Stimulated activated CD4-positive, alpha-beta T cell treated with anti-CD3 and anti-CD28 coated beads, Interleukin-12 subunit alpha, Interleukin-12 subunit beta, amount 100 ng/mL, for 4 hours (primary cell): ENCODE measurements around the gene SH3TC1.

ENCODE experiments used
- DNase-seq: peaks from one replicate; pipeline ENCODE4 v3.0.0-alpha.2; 2020

Gene SH3TC1

GRCh38 chr4:8182294-8182693 lies 16.8 kb upstream of the SH3TC1 start:
- no peak for DNase-seq

- DNase-seq: no peak
These were observed 16.0 kb upstream of the SH3TC1 start for GRCh38 chr4:8182858-8183725.

- DNase-seq: no peak
These were observed 15.0 kb upstream of the SH3TC1 start for GRCh38 chr4:8184061-8184460.

GRCh38 chr4:8185295-8185694 lies 13.8 kb upstream of the SH3TC1 start:
- DNase-seq: no peak

DNA sequence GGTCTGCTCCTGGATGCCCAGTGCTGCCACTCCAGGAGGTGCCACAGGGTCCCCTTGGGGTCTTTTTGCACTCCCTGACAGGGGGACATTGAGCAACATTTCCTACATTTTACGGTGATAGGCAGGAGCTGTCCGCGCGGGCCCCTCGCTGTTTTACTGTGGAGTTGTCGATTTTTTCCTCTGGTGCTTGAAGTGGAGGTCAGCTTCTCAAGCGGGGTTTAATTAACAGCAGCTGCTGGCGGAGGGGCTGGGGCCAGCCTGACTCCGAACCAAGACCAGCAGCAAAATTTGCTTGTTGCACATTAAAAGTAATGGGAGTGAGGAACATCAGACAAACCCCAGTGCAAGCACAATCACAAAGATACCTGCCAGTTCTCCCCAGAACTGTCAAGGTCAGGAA lies 13.2 kb upstream of the SH3TC1 start:
- DNase-seq: no peak

GRCh38 chr4:8188085-8188484 lies 11.0 kb upstream of the SH3TC1 start:
- DNase-seq: no peak

GRCh38 chr4:8188743-8189550 lies 10.1 kb upstream of the SH3TC1 start:
- no peak for DNase-seq

GRCh38 chr4:8189551-8190466 lies 9.3 kb upstream of the SH3TC1 start:
- no peak for DNase-seq

GRCh38 chr4:8191136-8191747 lies 7.8 kb upstream of the SH3TC1 start:
- DNase-seq: no peak

- no peak for DNase-seq
These were observed 6.0 kb upstream of the SH3TC1 start for GRCh38 chr4:8192748-8193738.

- no peak for DNase-seq
These were observed 4.5 kb upstream of the SH3TC1 start for GRCh38 chr4:8194306-8195242.

DNA sequence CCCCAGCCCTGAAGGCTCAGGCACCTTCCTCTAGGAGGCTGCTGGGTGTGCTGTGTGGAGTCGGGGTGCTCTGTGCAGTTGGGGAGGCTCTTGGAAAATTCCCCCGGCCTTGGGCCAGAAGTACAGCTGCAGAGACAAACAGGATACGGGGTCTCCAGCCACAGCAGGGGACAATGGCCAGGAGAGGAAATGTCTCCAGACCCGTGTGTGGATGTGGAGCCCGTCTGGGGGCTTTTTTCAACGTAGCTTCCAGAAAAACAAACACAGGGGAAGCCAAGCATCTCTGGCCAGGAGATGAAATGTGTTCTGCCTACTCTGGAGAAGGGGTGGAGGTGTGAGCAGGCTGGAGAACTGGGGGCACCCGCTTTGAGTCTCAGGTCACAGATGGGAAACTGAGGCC lies 3.7 kb upstream of the SH3TC1 start:
- no peak for DNase-seq

DNA sequence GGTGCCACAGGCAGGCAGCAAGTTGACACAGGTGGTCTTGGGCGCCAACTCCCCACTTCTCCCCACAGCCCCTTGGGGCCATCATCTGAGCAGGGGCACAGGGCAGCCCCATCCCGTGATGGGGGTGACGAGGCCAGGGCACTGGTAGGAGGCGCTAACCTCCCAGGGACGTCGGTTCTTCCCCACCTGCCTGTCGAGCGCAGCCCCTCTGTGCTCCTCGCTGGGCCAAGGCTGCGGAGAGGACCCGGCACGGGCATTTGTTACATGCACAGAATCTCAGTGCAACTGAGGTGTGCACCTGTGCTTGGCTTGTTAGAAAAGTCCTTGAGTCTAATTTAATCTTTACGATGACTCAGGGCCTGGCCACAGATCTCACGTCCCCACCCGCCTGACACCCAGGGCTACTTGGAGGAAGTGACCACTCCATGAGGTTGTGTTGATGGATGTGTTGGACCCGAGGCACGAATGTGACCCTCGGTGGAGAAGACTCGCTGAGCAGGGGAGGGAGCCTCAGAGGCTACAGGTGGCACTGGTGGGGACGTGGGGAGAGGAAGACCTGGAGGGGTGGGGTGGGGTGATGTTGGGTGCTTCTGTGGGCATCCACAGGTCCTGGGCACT lies 3.1 kb upstream of the SH3TC1 start:
- DNase-seq: no peak

GRCh38 chr4:8197521-8197920 lies 1.6 kb upstream of the SH3TC1 start:
- no peak for DNase-seq

DNA sequence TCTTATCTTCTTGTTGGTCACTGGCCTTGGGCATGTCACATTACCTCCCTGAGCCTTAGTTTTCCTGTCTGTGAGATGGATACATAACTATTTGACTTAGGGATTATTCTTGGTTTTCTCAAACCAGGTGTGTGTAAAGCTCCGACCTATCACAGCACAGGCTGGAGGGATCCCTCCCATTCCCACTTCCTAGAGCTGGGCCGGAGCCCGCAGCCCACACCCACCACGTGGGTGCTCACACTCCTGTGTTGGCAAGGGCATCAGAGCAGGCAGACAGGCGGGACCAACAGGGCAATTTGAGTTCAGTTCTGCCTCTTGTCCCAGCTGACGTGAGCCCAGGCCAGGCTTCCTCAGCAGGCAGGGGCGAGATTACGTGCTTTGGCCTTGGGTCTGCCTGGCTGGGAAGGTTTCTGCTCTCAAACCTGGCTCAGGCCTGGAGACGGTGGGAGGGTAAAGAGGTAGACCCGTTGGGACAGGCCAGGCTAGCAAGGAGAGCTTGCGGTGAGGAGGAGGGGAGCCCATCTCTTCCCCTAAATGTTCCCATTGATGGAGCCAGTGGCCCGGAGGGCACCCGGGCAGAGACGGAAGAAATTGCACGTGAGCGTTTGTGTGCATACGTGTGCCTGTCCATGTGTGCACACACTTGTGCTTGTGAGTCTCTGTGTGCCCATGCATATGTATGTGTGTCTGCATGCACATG lies 734 bp upstream of the SH3TC1 start:
- no peak for DNase-seq

GRCh38 chr4:8199594-8200301 lies 658 bp downstream of the SH3TC1 start:
- DNase-seq: no peak

DNA sequence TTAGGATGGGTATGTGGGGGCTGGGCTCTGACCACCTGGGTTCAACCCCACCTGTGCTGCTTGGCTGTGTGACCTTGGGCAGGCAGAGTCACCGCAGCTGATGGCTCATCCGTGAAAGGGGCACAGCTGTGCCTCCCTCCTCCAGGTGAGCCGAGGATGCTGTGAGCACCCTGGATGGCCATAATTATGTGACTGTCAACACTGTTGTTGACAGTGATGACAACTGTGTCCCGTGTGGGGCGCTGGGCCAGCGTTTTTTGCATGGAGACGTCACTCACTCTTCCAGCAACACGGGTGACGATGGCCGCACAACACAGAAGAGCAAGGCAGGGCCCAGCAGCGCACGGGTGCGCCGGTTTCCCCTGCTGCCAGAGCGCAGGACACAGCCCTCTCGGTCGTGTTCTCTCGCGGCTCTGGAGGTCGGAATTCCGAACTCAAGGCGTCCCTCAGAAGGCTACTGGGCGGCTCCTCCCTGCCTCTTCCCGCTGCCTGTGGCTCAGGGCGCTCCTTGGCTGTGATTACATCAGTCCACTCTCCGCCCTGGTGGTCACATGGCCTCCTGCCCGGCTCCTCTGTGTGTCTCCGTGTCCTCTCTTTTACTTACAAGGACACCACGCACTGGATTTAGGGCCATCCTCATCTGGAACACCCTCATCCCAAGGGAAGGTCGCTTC lies 1.3 kb downstream of the SH3TC1 start:
- DNase-seq: peak; percentile 21

DNA sequence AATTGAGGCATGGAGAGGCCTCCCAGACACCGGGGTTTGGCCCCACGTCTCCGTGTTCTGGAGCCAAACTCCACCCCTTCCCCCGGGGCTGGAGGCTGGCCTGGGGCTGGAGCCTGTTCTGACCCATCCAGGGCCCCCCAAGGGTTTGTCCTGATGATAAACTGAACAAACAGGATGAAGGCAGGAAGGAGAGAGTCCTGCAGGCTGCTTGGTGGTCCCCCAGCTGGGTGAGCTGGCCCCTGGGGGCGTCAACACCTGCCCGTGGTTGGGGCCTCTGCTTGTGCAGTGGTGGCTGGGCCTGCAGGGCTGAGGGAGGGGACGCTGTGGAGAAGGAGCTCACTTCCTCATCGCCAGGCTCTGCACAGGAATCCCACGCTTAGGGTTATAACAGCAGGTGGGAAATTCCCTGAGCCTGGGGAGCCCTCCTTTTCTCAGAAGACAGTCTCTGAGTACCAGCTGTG lies 2.3 kb downstream of the SH3TC1 start:
- peak; percentile 31 for DNase-seq
